SK-N-SH (cell line): ENCODE results near the gene PAM. TPM values are rescaled to one million over a fixed set of nuclear protein-coding genes. Genes with fewer than 3 reads are reported as not detected.

Source experiments
- CTCF ChIA-PET: fragments of 300-600, 350-600 bp; formaldehyde crosslinking; extraction: SDS; loops from one replicate; lab custom pipeline; 2021; lab: Yijun Ruan, JAX
- POLR2A ChIA-PET: fragments of 350-600 bp; sonication (Branson Sonifier 250); formaldehyde crosslinking; extraction: SDS; loops from one replicate; lab custom pipeline; 2020; ENCODE audit warnings: antibody characterized with exemption, inconsistent platforms; lab: Yijun Ruan, JAX
- DNase-seq: peaks from one replicate; pipeline ENCODE4 v3.0.0; 2012
- H2AFZ ChIP-seq: fragments of 200-600 bp; sonication (generic); 2 replicates; pipeline ENCODE4 v1.8.1; 2016; ENCODE audit warnings: antibody characterized with exemption, mild to moderate bottlenecking, low read depth
- H3F3A ChIP-seq: fragments of 200-600 bp; sonication (generic); replicated peaks from 2 replicates; pipeline ENCODE3; 2016; ENCODE audit warnings: antibody characterized with exemption, mild to moderate bottlenecking; ENCODE audit not compliant: insufficient read depth
- H3K27ac ChIP-seq, 2 experiments: fragments of 200-500 bp in 1 of 2; fragments of 200-600 bp in 1 of 2; sonication (Bioruptor generic) in 1 of 2; sonication (generic), shearing (Covaris generic) in 1 of 2; 2 replicates each; pipeline versions ENCODE4 v1.5.1 to v1.6.1; 2014 to 2016; ENCODE audit warnings: low read depth in 2 of 2, inconsistent platforms in 1 of 2, low read length in 1 of 2, mild to moderate bottlenecking in 1 of 2, mixed read lengths in 1 of 2
- H3K27me3 ChIP-seq: fragments of 200-600 bp; sonication (generic), shearing (Covaris generic); 2 replicates; pipeline ENCODE4 v1.6.1; 2016; ENCODE audit warnings: mixed run types; ENCODE audit not compliant: insufficient read depth
- H3K36me3 ChIP-seq, 2 experiments: fragments of 200-500 bp in 1 of 2; fragments of 200-600 bp in 1 of 2; sonication (Bioruptor generic) in 1 of 2; sonication (generic) in 1 of 2; replicated peaks in 1 of 2; 2 replicates each; pipeline versions ENCODE3 to v1.5.1; 2014 to 2016; ENCODE audit warnings: low read length in 1 of 2, mild to moderate bottlenecking in 1 of 2; ENCODE audit not compliant: insufficient read depth in 2 of 2, control insufficient read depth in 1 of 2
- H3K4me1 ChIP-seq, 2 experiments: fragments of 200-500 bp in 1 of 2; fragments of 200-600 bp in 1 of 2; sonication (Bioruptor generic) in 1 of 2; sonication (generic), shearing (Covaris generic) in 1 of 2; 2 replicates each; pipeline versions ENCODE4 v1.5.1 to v1.6.1; 2014 to 2016; ENCODE audit warnings: low read depth in 1 of 2, low read length in 1 of 2, mixed run types in 1 of 2; ENCODE audit not compliant: insufficient read depth in 2 of 2, control insufficient read depth in 1 of 2
- H3K4me2 ChIP-seq: fragments of 200-600 bp; sonication (generic), shearing (Covaris generic); 2 replicates; pipeline ENCODE4 v1.6.1; 2017; ENCODE audit warnings: mixed run types
- H3K4me3 ChIP-seq, 2 experiments: fragments of 200-500 bp in 1 of 2; fragments of 200-600 bp in 1 of 2; sonication (Bioruptor generic) in 1 of 2; sonication (generic), shearing (Covaris generic) in 1 of 2; 2 replicates each; pipeline versions ENCODE4 v1.5.1 to v1.8.1; 2014 to 2016; ENCODE audit warnings: low read depth in 2 of 2, inconsistent platforms in 1 of 2, low read length in 1 of 2, mild to moderate bottlenecking in 1 of 2, mixed read lengths in 1 of 2, moderate library complexity in 1 of 2
- H3K79me2 ChIP-seq: fragments of 200-600 bp; sonication (generic); 2 replicates; pipeline ENCODE4 v1.8.1; 2017; ENCODE audit warnings: mild to moderate bottlenecking; ENCODE audit not compliant: insufficient read depth
- H3K9ac ChIP-seq: fragments of 200-600 bp; sonication (generic); 2 replicates; pipeline ENCODE4 v1.6.1; 2017; ENCODE audit warnings: mixed run types
- H3K9me2 ChIP-seq: fragments of 200-600 bp; sonication (generic); 2 replicates; pipeline ENCODE4 v1.6.1; 2017; ENCODE audit warnings: mixed run types
- H3K9me3 ChIP-seq: fragments of 200-600 bp; sonication (generic); 2 replicates; pipeline ENCODE4 v1.6.1; 2017; ENCODE audit warnings: mixed run types, mild to moderate bottlenecking, moderate library complexity
- H4K20me1 ChIP-seq: fragments of 200-600 bp; sonication (generic); 2 replicates; pipeline ENCODE4 v1.6.1; 2017; ENCODE audit warnings: mild to moderate bottlenecking, mixed run types; ENCODE audit not compliant: insufficient read depth
- CHD2 ChIP-seq: fragments of 150-350 bp; IDR thresholded peaks from 2 replicates; pipeline ENCODE4 v1.6.1; 2018; ENCODE audit warnings: low read length; ENCODE audit not compliant: partially characterized antibody
- EZH2phosphoT487 ChIP-seq: fragments of 200-600 bp; sonication (generic); IDR thresholded peaks from 2 replicates; pipeline ENCODE4 v1.6.1; 2017; ENCODE audit warnings: low read depth, mixed run types, mild to moderate bottlenecking, antibody characterized with exemption, moderate library complexity, borderline replicate concordance
- FOSL2 ChIP-seq: IDR thresholded peaks from 2 replicates; pipeline ENCODE4 v1.4.0; 2012; ENCODE audit warnings: low read depth, mild to moderate bottlenecking, moderate library complexity, borderline replicate concordance
- FOXJ3 ChIP-seq: sonication (generic); formaldehyde crosslinking; IDR thresholded peaks from 2 replicates; pipeline ENCODE4 v1.5.1; 2020; ENCODE audit warnings: mild to moderate bottlenecking, missing genetic modification reagents
- GABPA ChIP-seq: IDR thresholded peaks from 2 replicates; pipeline ENCODE4 v1.4.0; 2012; ENCODE audit warnings: low read depth, mild to moderate bottlenecking
- RAD21 ChIP-seq: IDR thresholded peaks from 2 replicates; pipeline ENCODE4 v1.6.1; 2012; ENCODE audit warnings: mild to moderate bottlenecking, low read length
- RCOR1 ChIP-seq: fragments of 150-350 bp; IDR thresholded peaks from 2 replicates; pipeline ENCODE4 v1.6.1; 2017; ENCODE audit warnings: antibody characterized with exemption, low read length
- RXRA ChIP-seq: IDR thresholded peaks from 2 replicates; pipeline ENCODE4 v1.4.0; 2012; ENCODE audit warnings: low read depth, mild to moderate bottlenecking, borderline replicate concordance
- SMC3 ChIP-seq: IDR thresholded peaks from 2 replicates; pipeline ENCODE4 v1.6.1; 2012; ENCODE audit warnings: low read depth, low read length, improper control_type of control experiment
- TAF1 ChIP-seq: IDR thresholded peaks from 2 replicates; pipeline ENCODE4 v1.6.1; 2012; ENCODE audit warnings: low read depth, mild to moderate bottlenecking, low read length, moderate library complexity, borderline replicate concordance
- TEAD4 ChIP-seq: IDR thresholded peaks from 2 replicates; pipeline ENCODE4 v1.4.0; 2012; ENCODE audit warnings: mild to moderate bottlenecking, borderline replicate concordance; ENCODE audit not compliant: insufficient read depth
- YY1 ChIP-seq: IDR thresholded peaks from 2 replicates; pipeline ENCODE4 v1.4.0; 2012; ENCODE audit warnings: low read depth, mild to moderate bottlenecking
- WGBS: methylation state at CpG from one replicate; pipeline ENCODE4 v1.1.6; 2017; ENCODE audit warnings: low lambda C conversion rate; 5-methylcytosine and 5-hydroxymethylcytosine counted together
- polyA plus RNA-seq, 3 experiments: library from polyadenylated mRNA; depleted of rRNA; stranded (reverse); fragments of >200 nt; gene quantifications; 2 replicates each; pipeline ENCODE4 v1.2.3, GENCODE V29; 2012
- TF ChIP-seq, protein P1 (sequence below): IDR thresholded peaks from 2 replicates; pipeline ENCODE4; 2012
- TF ChIP-seq, protein P2 (sequence below): fragments of 150-350 bp; IDR thresholded peaks from 2 replicates; pipeline ENCODE4 v1.6.1; 2016; ENCODE audit warnings: mild to moderate bottlenecking, low read depth, low read length
- TF ChIP-seq, protein P3 (sequence below): IDR thresholded peaks from 2 replicates; pipeline ENCODE4 v1.4.0; 2012; ENCODE audit warnings: low read depth
- TF ChIP-seq, protein P4 (sequence below): IDR thresholded peaks from 2 replicates; pipeline ENCODE4 v1.6.1; 2012; ENCODE audit warnings: mild to moderate bottlenecking, low read depth, low read length, moderate library complexity
- TF ChIP-seq, protein P5 (sequence below): fragments of 150-350 bp; IDR thresholded peaks from 2 replicates; pipeline ENCODE4 v1.6.1; 2017; ENCODE audit warnings: antibody characterized with exemption, low read length, low read depth, borderline replicate concordance
- TF ChIP-seq, protein P6 (sequence below): IDR thresholded peaks from 2 replicates; pipeline ENCODE4 v1.4.0; 2012; ENCODE audit warnings: low read depth, borderline replicate concordance

The PAM gene
- polyA plus RNA-seq, 1 of the 3 experiments (the other 2 are of a cell fraction) = 507 TPM

DNA sequence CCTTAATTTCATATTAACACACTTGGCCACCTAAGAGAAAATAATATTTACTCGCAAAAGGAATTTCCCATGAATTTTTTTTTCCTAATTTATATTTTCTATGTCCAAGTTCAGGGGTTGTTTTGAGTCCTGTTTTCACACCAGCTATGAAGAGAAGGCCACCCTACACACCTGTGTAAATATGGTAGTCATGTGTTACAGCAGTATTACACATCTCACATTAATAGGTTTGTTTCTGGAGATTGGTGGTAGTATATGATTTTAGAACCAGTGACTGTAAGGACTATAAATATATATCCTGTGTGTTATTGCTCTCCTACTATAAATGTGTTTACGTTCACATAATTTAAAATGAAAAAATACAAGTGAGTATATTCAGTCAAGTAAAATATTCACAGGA, 147.5 kb downstream of the PAM start:
- DNase-seq = no peak
- Histone ChIP-seq H3K79me2 (peaks cover 73% of the 10 kb centered on the region), H3K4me1 (no peaks in the 10 kb centered on the region; a peak in 2 of 4 replicates), H3K9me3 (no peaks in the 10 kb centered on the region), H3K9me2 (no peaks in the 10 kb centered on the region), H4K20me1 (no peaks in the 10 kb centered on the region; the same call in 1 of the 2 replicates), H3K9ac (no peak overlapping the region), H2AFZ (no peak overlapping the region), H3K36me3 (peaks cover 18 to 30% of the 10 kb centered on the region in 2 experiments), H3F3A (peaks cover 5% of the 10 kb centered on the region), H3K27ac (no peak overlapping the region), H3K27me3 (no peaks in the 10 kb centered on the region), H3K4me2 (no peak overlapping the region), H3K4me3 (no peak overlapping the region)
- CTCF ChIA-PET = interaction anchor here (1.0 kb wide), 1 partner anchor 22 kb away, joined by 3 read pairs; no protein-coding TSS in a partner anchor
- TF ChIP-seq YY1 (no peak), RAD21 (no peak), TEAD4 (no peak), GABPA (no peak), TAF1 (no peak), FOXJ3 (CRISPR knock-in tag) (no peak), EZH2phosphoT487 (no peak), SMC3 (no peak), CHD2 (no peak), FOSL2 (no peak), RXRA (no peak), RCOR1 (no peak)
- TF ChIP-seq, protein P1, sequence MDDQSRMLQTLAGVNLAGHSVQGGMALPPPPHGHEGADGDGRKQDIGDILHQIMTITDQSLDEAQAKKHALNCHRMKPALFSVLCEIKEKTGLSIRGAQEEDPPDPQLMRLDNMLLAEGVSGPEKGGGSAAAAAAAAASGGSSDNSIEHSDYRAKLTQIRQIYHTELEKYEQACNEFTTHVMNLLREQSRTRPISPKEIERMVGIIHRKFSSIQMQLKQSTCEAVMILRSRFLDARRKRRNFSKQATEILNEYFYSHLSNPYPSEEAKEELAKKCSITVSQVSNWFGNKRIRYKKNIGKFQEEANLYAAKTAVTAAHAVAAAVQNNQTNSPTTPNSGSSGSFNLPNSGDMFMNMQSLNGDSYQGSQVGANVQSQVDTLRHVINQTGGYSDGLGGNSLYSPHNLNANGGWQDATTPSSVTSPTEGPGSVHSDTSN = no peak
- TF ChIP-seq, protein P2, sequence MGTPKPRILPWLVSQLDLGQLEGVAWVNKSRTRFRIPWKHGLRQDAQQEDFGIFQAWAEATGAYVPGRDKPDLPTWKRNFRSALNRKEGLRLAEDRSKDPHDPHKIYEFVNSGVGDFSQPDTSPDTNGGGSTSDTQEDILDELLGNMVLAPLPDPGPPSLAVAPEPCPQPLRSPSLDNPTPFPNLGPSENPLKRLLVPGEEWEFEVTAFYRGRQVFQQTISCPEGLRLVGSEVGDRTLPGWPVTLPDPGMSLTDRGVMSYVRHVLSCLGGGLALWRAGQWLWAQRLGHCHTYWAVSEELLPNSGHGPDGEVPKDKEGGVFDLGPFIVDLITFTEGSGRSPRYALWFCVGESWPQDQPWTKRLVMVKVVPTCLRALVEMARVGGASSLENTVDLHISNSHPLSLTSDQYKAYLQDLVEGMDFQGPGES = no peak
- TF ChIP-seq, protein P3, sequence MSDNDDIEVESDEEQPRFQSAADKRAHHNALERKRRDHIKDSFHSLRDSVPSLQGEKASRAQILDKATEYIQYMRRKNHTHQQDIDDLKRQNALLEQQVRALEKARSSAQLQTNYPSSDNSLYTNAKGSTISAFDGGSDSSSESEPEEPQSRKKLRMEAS = no peak
- TF ChIP-seq, protein P4, sequence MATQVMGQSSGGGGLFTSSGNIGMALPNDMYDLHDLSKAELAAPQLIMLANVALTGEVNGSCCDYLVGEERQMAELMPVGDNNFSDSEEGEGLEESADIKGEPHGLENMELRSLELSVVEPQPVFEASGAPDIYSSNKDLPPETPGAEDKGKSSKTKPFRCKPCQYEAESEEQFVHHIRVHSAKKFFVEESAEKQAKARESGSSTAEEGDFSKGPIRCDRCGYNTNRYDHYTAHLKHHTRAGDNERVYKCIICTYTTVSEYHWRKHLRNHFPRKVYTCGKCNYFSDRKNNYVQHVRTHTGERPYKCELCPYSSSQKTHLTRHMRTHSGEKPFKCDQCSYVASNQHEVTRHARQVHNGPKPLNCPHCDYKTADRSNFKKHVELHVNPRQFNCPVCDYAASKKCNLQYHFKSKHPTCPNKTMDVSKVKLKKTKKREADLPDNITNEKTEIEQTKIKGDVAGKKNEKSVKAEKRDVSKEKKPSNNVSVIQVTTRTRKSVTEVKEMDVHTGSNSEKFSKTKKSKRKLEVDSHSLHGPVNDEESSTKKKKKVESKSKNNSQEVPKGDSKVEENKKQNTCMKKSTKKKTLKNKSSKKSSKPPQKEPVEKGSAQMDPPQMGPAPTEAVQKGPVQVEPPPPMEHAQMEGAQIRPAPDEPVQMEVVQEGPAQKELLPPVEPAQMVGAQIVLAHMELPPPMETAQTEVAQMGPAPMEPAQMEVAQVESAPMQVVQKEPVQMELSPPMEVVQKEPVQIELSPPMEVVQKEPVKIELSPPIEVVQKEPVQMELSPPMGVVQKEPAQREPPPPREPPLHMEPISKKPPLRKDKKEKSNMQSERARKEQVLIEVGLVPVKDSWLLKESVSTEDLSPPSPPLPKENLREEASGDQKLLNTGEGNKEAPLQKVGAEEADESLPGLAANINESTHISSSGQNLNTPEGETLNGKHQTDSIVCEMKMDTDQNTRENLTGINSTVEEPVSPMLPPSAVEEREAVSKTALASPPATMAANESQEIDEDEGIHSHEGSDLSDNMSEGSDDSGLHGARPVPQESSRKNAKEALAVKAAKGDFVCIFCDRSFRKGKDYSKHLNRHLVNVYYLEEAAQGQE = no peak
- TF ChIP-seq, protein P5, sequence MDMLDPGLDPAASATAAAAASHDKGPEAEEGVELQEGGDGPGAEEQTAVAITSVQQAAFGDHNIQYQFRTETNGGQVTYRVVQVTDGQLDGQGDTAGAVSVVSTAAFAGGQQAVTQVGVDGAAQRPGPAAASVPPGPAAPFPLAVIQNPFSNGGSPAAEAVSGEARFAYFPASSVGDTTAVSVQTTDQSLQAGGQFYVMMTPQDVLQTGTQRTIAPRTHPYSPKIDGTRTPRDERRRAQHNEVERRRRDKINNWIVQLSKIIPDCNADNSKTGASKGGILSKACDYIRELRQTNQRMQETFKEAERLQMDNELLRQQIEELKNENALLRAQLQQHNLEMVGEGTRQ = no peak
- TF ChIP-seq, protein P6, sequence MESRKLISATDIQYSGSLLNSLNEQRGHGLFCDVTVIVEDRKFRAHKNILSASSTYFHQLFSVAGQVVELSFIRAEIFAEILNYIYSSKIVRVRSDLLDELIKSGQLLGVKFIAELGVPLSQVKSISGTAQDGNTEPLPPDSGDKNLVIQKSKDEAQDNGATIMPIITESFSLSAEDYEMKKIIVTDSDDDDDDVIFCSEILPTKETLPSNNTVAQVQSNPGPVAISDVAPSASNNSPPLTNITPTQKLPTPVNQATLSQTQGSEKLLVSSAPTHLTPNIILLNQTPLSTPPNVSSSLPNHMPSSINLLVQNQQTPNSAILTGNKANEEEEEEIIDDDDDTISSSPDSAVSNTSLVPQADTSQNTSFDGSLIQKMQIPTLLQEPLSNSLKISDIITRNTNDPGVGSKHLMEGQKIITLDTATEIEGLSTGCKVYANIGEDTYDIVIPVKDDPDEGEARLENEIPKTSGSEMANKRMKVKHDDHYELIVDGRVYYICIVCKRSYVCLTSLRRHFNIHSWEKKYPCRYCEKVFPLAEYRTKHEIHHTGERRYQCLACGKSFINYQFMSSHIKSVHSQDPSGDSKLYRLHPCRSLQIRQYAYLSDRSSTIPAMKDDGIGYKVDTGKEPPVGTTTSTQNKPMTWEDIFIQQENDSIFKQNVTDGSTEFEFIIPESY = no peak
- 87% methylated on average over 2 of the region's 2 CpGs for WGBS
- POLR2A ChIA-PET = no interaction called here
